ENCODE results near the gene ELL2. TPM values are rescaled to one million over a fixed set of nuclear protein-coding genes. Genes with fewer than 3 reads are reported as not detected.
A peak's percentile ranks its signal among the peaks of the same experiment; 100 is the strongest.

The ELL2 gene
- total and polyA plus RNA-seq, 2 donors (not counting 1 experiment from before 2014, with no cell fraction given) = 68.5 to 121 TPM

- Histone ChIP-seq H3K79me2 (ENCODE audit: control insufficient read depth, insufficient read depth, low read length) (no peaks in the 10 kb centered on the region), H3K36me3 (ENCODE audit: control insufficient read depth, insufficient read depth, low read length) (no peaks in the 10 kb centered on the region), H3K4me3 (replicated peaks in 1 of 4; ENCODE audit: control extremely low read depth in 1 of 4, insufficient read depth in 1 of 4, low read depth in 3 of 4, low read length in 4 of 4) (no peak overlapping the region), H3K27me3 (ENCODE audit: control insufficient read depth, insufficient read depth, low read length) (no peaks in the 10 kb centered on the region), H3K4me2 (ENCODE audit: extremely low read depth, insufficient read depth, low read length) (peak overlapping the region; percentile 48), H2AFZ (ENCODE audit: low read length) (no peak overlapping the region), H3K27ac (ENCODE audit: insufficient read depth, low read length) (peak overlapping the region; percentile 93), H3K9me3 (ENCODE audit: control insufficient read depth, insufficient read depth, low read depth, low read length) (no peaks in the 10 kb centered on the region), H3K4me1 (ENCODE audit: control insufficient read depth, extremely low read depth, insufficient read depth, low read length) (peaks cover 62% of the 10 kb centered on the region), H4K20me1 (ENCODE audit: control insufficient read depth, extremely low read depth, insufficient read depth, low read length) (no peaks in the 10 kb centered on the region), H3K9ac (ENCODE audit: insufficient read depth, low read length) (peak overlapping the region; percentile 38)
- TF ChIP-seq EZH2 (IDR thresholded peaks at IDR 0.05; ENCODE audit: low read length, missing control alignments) (no peak), CTCF (conservative IDR thresholded peaks at IDR 0.05 in 1 of 2, IDR thresholded peaks at IDR 0.05 in 1 of 2; ENCODE audit: low read depth in 1 of 2, low read length in 2 of 2) (no peak)
- peak; percentile 97 to 100 for DNase-seq (ENCODE audit: low read depth in 2 of 2)
These were observed 100.3 kb downstream of the ELL2 start for GRCh38 chr5:95861221-95861863.

- Histone ChIP-seq H2AFZ (ENCODE audit: low read length) (no peak overlapping the region), H3K27me3 (ENCODE audit: control insufficient read depth, insufficient read depth, low read length) (no peaks in the 10 kb centered on the region), H3K4me1 (ENCODE audit: control insufficient read depth, extremely low read depth, insufficient read depth, low read length) (peaks cover 57% of the 10 kb centered on the region), H3K27ac (ENCODE audit: insufficient read depth, low read length) (peak overlapping the region; percentile 97), H3K9ac (ENCODE audit: insufficient read depth, low read length) (peak overlapping the region; percentile 53), H3K4me3 (replicated peaks in 1 of 4; ENCODE audit: control extremely low read depth in 1 of 4, insufficient read depth in 1 of 4, low read depth in 3 of 4, low read length in 4 of 4) (peak overlapping the region in 3 of 4 experiments; percentile 2 to 48 (median 4)), H3K4me2 (ENCODE audit: extremely low read depth, insufficient read depth, low read length) (peak overlapping the region; percentile 80), H3K79me2 (ENCODE audit: control insufficient read depth, insufficient read depth, low read length) (no peaks in the 10 kb centered on the region), H3K9me3 (ENCODE audit: control insufficient read depth, insufficient read depth, low read depth, low read length) (no peaks in the 10 kb centered on the region), H3K36me3 (ENCODE audit: control insufficient read depth, insufficient read depth, low read length) (no peaks in the 10 kb centered on the region), H4K20me1 (ENCODE audit: control insufficient read depth, extremely low read depth, insufficient read depth, low read length) (no peaks in the 10 kb centered on the region)
- TF ChIP-seq EZH2 (IDR thresholded peaks at IDR 0.05; ENCODE audit: low read length, missing control alignments) (no peak), CTCF (conservative IDR thresholded peaks at IDR 0.05 in 1 of 2, IDR thresholded peaks at IDR 0.05 in 1 of 2; ENCODE audit: low read depth in 1 of 2, low read length in 2 of 2) (no peak)
- no peak for DNase-seq (ENCODE audit: low read depth in 2 of 2)
These were observed 102.0 kb downstream of the ELL2 start for GRCh38 chr5:95859661-95860060.

GRCh38 chr5:95858661-95859595, 102.7 kb downstream of the ELL2 start:
- peak overlapping the region; percentile 80 for H3K4me2 ChIP-seq (ENCODE audit: extremely low read depth, insufficient read depth, low read length)
- H3K79me2 ChIP-seq (ENCODE audit: control insufficient read depth, insufficient read depth, low read length) = no peaks in the 10 kb centered on the region
- no peaks in the 10 kb centered on the region for H3K36me3 ChIP-seq (ENCODE audit: control insufficient read depth, insufficient read depth, low read length)
- H3K9me3 ChIP-seq (ENCODE audit: control insufficient read depth, insufficient read depth, low read depth, low read length) = no peaks in the 10 kb centered on the region
- no peak overlapping the region for H2AFZ ChIP-seq (ENCODE audit: low read length)
- TF ChIP-seq CTCF (conservative IDR thresholded peaks at IDR 0.05 in 1 of 2, IDR thresholded peaks at IDR 0.05 in 1 of 2; ENCODE audit: low read depth in 1 of 2, low read length in 2 of 2) (peak; percentile 95 to 96), EZH2 (IDR thresholded peaks at IDR 0.05; ENCODE audit: low read length, missing control alignments) (no peak)
- H4K20me1 ChIP-seq (ENCODE audit: control insufficient read depth, extremely low read depth, insufficient read depth, low read length) = no peaks in the 10 kb centered on the region
- H3K4me3 ChIP-seq (replicated peaks in 1 of 4; ENCODE audit: control extremely low read depth in 1 of 4, insufficient read depth in 1 of 4, low read depth in 3 of 4, low read length in 4 of 4) = peak overlapping the region; percentile 4 to 48 (median 28)
- peak; percentile 99 for DNase-seq (ENCODE audit: low read depth in 2 of 2)
- H3K27ac ChIP-seq (ENCODE audit: insufficient read depth, low read length) = peak overlapping the region; percentile 97
- no peaks in the 10 kb centered on the region for H3K27me3 ChIP-seq (ENCODE audit: control insufficient read depth, insufficient read depth, low read length)
- H3K4me1 ChIP-seq (ENCODE audit: control insufficient read depth, extremely low read depth, insufficient read depth, low read length) = peaks cover 55% of the 10 kb centered on the region
- H3K9ac ChIP-seq (ENCODE audit: insufficient read depth, low read length) = peak overlapping the region; percentile 64

All from fibroblast of lung (primary cell).